NCI-H2227 treated with DMSO at 0.1 percent for 48 hours (cell line): ENCODE data around the gene TENT4A.

ENCODE experiments used
- DNase-seq: peaks from one replicate; lab custom pipeline; 2025; lab: John Stamatoyannopoulos, UW

Gene TENT4A

DNA sequence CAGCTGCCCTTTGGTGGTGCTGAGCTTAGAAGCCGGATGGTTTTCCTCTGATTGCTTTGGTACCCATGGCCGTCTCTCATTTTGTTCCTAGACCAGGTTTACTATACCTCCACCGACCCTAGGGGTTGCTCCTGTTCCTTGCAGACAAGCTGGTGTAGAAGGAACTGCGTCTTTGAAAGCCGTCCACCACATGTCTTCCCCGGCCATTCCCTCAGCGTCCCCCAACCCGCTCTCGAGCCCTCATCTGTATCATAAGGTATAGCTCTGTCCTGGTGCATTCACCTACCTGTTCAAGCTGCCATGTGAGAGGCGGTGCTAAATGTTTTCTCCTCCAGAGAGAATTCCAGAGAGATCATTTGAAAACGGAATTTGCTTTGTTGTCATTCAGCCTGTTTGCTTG is 39.5 kb downstream of the TENT4A start:
- no peak for DNase-seq

DNA sequence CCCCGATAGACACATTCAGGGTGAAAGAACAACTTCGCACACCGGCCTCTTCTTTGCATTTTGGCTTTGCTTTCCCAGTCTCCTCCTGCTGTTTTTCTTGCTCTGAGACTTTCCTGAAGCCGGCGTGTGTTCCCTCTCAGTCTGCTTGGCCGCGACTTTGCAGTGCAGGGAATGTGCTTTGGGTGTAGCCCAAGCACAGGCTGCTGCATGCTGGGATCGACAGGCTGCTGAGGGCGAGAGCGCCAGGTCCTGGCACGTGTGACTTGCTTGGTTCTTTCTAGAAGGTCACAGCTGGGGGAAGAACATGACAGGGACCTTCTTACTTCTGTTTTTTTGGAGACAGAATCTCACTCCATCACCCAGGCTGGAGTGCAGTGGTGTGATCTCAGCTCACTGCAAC is 40.6 kb downstream of the TENT4A start:
- no peak for DNase-seq

- no peak for DNase-seq
Observed at GRCh38 chr5:6754766-6755165, 41.5 kb downstream of the TENT4A start.

DNA sequence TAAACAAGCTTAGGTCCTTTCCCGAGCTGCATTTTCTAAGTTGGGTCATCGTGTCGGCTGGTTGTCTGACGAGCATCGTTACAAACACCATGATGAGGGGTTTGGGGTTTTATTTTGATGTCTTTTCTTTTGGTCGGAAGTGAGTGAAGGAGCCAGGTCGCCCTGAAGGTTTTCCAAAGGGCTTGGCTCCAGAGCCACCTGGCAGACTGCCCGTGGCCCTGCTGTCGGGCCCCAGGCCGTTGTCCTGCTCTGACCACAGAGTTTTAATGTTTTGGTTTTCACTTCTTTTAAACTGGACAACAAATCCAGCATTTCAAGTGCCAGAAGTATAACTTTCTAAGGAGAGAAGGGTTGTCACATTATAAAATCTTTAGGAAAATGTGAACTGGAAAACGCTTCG is 42.3 kb downstream of the TENT4A start:
- no peak for DNase-seq

DNA sequence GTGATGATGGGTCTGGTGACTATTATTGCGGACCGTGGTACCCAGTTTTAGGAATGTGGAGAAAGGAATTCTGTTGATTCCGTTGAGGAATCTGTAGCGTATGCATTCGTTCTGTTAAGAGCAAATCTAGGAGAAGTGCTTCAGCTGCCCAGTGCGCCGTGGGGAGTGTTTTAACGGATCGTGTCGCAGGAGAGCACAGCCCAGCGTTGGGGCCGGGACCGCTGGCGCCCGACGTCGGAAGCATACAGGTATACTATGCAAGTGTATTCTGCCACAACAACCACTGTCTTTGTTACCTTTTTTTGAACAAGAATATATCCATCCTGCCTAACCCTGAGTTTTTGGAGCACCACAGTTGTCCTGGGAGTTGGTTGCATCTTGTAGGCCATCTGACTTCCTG is 42.7 kb downstream of the TENT4A start:
- DNase-seq = no peak

DNA sequence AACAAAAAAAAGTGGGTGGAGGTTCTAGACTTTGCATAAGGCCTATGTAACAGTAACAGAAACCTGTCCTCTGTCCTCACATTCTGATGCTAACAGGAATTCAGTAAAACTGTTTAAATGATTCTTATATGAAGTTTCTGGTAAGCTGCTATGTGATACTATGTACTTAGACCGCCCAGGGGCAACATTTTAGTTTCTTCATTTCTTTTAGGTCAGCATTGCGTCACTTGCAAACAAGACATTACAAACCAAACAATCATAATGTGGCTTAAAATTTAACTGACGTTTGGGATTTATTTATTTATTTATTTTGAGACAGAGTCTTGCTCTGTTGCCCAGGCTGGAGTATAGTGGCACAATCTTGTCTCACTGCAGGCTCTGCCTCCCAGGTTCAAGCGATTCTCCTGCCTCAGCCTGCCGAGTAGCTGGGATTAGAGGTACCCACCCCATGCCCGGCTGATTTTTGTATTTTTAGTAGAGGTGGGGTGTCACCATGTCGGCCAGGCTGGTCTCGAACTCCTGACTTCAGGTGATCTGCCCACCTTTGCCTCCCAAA is 44.3 kb downstream of the TENT4A start:
- no peak for DNase-seq

DNA sequence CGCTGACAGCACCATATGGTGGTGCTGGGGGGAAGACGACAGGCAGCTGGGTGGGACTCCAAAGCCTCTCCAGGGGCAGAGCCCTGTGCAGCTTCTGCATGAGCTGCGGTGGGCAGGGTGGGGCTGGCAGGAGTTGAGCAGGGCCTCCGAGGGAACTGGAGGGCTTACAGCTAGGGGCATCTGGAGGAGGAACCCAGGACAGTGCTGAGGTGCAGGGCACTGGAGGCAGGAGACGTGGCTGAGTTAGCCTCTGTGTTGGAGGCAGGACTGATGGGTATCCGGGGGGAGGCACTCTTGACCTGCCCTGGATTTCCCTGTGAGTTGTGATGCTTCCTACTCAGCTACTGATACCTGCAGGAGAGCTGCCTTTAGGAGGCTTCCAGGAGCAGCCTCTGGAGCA is 45.0 kb downstream of the TENT4A start:
- no peak for DNase-seq

DNA sequence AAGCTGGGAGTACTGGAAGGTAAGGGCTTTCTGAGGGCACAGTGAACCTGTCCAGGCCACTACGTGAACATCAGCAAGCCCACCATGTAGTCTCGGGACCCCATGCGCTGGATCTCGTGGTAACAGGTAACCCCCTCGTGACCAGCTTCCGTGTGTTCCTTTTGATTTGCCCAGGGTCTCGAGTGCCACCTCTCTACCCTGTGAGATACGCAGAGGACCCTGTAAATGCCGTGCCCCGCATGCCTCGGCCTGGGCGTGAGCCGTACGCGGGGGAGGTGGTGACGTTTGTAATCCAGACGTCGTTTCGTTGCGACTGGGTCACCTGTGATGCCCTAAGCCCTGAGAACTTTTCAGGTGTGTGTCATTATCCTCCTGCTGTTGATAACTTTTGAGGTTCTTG is 45.5 kb downstream of the TENT4A start:
- DNase-seq = no peak

GRCh38 chr5:6759401-6759800 is 46.2 kb downstream of the TENT4A start:
- DNase-seq = no peak

DNA sequence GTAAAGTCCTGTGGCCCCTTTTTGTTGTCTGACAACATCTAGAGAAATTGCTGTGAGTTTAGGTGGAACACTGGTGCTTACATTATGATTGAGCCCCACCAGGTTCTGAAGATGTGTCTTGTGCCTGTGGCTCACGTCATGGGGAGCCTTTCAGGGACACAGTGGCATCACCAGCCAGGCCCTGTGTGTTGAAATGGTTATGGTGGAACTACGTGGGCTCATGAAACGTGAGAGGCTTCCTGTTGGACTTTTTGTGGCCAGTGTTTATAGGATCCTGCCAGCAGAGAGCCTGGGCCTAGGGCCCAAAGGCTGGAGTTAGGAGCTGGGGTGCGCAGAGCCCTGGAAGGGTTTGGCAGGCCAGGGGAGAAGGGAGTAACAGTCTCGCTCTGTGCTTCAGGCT is 46.8 kb downstream of the TENT4A start:
- DNase-seq = no peak

GRCh38 chr5:6760686-6761085 is 47.5 kb downstream of the TENT4A start:
- DNase-seq = no peak

DNA sequence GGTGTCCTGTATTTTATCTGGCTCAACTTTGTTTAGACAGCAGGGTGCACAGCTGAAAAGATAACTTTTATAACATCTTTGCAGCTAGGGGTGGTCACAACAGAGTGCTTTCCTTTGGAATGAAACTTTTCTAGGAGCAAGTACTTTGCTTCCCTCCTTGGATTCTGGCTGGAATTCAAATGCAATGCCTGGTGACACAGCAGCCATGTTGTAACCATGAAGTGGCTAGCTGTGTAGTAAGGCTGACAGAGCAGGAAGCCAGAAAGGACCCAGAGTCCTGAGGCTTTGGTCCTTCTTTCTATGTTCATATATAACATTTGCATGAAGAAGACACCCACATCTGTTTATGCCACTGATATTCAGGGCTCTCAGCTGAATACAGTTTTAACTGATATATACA is 48.1 kb downstream of the TENT4A start:
- DNase-seq = no peak

- DNase-seq = no peak
Observed at GRCh38 chr5:6762116-6762515, 48.9 kb downstream of the TENT4A start.

- DNase-seq = no peak
Observed at GRCh38 chr5:6762697-6763096, 49.5 kb downstream of the TENT4A start.

DNA sequence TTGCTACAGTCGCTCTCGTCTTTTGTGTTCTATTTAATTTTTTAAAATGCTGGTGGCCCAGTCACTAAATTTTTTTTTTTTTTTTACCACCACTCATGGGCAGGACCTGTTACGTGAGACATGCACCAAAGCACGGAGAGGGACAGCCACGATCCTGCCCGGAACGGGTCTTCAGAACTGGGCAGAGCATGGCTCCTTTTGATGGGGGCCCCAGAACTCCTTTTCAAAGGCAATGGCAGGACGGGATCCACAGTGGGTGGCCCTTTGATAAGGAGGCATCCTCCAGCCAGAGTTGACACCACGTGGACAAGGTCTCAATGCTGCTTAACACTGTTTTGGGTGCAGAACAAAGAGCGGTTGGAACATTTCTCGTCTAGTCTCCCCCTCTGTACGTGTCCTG is 50.0 kb downstream of the TENT4A start:
- DNase-seq = no peak

DNA sequence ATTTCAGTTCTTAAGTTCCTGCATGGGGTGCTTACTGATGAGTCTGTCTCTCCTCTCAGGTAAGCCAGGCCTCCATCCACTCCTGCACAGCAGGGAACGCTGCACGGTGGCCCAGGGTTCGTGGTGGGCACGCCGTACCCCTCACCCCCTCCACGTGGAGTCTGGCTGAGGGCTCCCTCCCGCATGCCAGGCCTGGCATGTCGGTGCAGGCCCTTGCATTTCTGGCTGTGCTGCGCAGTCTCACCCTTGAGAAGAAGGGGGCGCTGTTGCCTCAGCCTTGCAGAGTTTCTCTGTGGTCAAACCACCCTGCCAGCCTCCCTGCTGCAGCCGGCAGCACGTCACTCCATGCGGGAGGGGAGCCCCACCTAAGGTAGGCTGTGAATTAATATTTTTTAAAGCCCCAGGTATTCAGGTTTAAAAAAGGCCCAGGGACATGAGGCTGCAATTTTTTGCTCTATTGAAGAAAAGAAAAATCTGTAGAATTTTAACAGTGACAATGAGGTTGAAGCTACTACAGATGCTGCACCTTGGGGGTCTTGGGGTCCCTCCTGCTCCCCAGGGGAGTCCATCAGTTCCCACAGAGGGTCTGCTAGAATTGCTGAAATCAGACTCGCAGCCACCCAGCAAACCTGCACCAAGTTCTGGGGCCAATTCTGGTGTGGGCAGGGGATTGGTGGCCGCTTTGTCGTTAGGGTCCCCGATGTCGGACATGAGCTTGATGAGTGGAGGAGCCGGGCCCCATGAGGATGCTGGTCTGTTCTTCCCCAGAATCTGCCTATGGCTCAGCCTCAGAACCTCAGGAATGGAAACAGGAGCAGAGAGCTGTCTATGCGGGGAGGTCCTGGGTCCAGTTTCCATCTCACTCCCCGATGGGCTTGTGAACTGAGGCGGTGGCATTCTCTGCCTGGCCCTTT is 52.6 kb downstream of the TENT4A start:
- DNase-seq = peak; percentile 49

GRCh38 chr5:6766604-6767093 is 53.4 kb downstream of the TENT4A start:
- peak; percentile 28 for DNase-seq

DNA sequence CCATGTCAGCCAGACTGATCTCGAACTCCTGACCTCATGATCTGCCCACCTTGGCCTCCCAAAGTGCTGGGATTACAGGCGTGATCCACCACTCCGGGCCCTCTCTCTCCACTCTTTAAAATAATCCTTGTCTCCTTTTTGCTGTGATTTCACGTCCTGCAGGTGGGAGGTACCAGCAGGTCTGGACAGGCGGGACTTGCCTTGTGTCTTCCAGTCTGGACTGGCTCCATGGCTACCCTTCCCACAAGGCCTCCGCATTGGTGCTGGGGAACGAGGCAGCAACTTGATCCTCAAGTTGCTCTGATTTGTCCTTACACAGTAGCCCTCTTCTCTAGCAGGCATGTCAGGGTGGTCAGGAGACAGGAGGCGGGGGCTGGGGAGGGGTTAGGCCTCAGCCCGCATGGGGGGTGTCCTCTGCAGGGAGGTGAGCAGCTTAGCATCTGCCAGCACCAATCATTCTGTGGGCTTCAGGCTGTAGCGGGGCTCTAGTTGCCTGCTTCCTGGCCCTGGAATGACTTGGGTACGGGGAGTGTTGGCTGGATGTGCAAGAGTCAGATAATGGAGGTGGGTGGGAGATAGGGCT is 54.3 kb downstream of the TENT4A start:
- DNase-seq = no peak

- no peak for DNase-seq
Observed at GRCh38 chr5:6768590-6769230, 55.5 kb downstream of the TENT4A start.

DNA sequence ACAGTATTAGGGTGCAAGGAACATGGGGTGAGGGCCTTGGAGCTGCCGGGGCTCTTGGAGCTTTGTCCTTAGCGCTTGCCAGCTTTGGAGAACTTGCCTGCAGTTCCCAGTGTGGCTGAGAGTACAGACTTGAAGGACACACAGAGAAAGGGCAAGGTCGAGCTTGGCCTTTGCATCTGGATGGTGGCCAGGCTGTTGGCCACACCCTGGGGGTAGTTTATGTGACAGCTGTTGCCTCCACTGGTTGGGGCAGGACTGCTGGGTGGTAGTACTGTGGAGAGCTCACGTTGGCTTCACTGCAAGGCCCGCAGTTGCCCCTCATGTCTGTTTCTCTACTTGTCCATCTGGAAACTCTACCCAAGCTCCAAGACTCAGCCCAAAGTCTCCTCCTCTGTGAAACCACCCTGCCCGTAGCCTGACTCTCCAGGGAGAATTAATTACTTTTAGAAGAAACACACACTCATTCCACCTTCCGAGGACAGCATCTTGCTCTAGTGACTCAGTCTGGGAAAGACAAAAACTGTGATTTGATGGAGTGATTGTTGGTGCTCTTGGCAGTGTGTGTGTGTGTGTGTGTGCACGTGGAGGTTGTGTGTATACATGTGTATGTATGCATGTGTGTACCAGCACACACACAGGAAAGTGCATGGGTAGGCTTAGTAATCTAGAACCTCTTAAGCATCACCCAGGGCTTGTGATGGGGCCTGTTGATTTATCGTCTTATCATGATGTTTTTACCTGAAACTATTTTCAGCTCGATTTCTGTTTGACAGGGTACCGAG is 57.8 kb downstream of the TENT4A start:
- no peak for DNase-seq

DNA sequence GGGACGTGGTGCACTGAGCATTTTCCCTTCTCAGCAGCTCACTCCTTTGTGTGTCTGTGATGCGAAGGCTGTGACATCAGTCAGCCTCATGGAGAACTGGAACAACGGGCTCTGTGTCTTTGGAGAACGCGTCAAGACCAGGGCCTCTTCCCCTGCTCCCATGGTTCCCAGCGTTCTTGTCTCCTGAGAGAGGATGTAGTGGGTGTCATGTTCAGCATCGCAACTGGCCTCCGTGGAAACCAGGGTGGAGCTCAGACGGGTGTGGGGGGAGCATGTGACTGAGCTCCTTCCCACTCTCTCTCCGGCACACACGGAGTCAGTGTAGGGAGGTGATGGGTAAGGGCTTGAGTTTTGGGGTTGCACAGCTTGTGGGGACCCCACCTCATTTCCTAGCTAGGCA is 59.7 kb downstream of the TENT4A start:
- no peak for DNase-seq
